Osteoblast (primary cell): ENCODE data around the gene KIAA1614. TPM values are rescaled to one million over a fixed set of nuclear protein-coding genes. Genes with fewer than 3 reads are reported as not detected.

ENCODE experiments used
- DNase-seq: peaks from one replicate; pipeline ENCODE4 v3.0.0; 2011; ENCODE audit warnings: low spot score, mixed read lengths; ENCODE audit not compliant: insufficient read length; ENCODE audit errors: missing footprints
- H2AFZ ChIP-seq: 2 replicates; pipeline ENCODE4 v1.6.0; 2011; ENCODE audit warnings: mild to moderate bottlenecking, low read length
- H3K27ac ChIP-seq: 2 replicates; pipeline ENCODE4 v1.5.1; 2011; ENCODE audit warnings: mild to moderate bottlenecking, low read depth, low read length, moderate library complexity
- H3K27me3 ChIP-seq: 2 replicates; pipeline ENCODE4 v1.6.0; 2012; ENCODE audit warnings: mild to moderate bottlenecking, control low read depth, inconsistent platforms, low read length, moderate library complexity; ENCODE audit not compliant: insufficient read depth
- H3K36me3 ChIP-seq: 2 replicates; pipeline ENCODE4 v1.5.1; 2011; ENCODE audit warnings: mild to moderate bottlenecking, low read length, control low read depth, moderate library complexity; ENCODE audit not compliant: insufficient read depth
- H3K4me1 ChIP-seq: 2 replicates; pipeline ENCODE4 v1.5.1; 2011; ENCODE audit warnings: mild to moderate bottlenecking, low read length, control low read depth, moderate library complexity; ENCODE audit not compliant: insufficient read depth
- H3K4me2 ChIP-seq: 2 replicates; pipeline ENCODE4 v1.6.0; 2011; ENCODE audit warnings: mild to moderate bottlenecking, low read length; ENCODE audit not compliant: insufficient read depth
- H3K4me3 ChIP-seq: fragments of 200-600 bp; sonication (generic); 3 replicates; pipeline ENCODE4 v1.5.1; 2012; ENCODE audit warnings: mild to moderate bottlenecking, low read length, inconsistent platforms; ENCODE audit not compliant: insufficient read depth
- H3K79me2 ChIP-seq: 2 replicates; pipeline ENCODE4 v1.6.0; 2012; ENCODE audit warnings: mild to moderate bottlenecking, low read length, control low read depth, inconsistent platforms; ENCODE audit not compliant: insufficient read depth
- H3K9me3 ChIP-seq: 2 replicates; pipeline ENCODE4 v1.5.1; 2011; ENCODE audit warnings: low read depth, low read length, control low read depth
- H4K20me1 ChIP-seq: 2 replicates; pipeline ENCODE4 v1.6.0; 2012; ENCODE audit warnings: mild to moderate bottlenecking, low read length, control low read depth; ENCODE audit not compliant: insufficient read depth
- total RNA-seq: library from RNA; depleted of rRNA; stranded (reverse); fragments of >200 nt; gene quantifications from 2 replicates; pipeline ENCODE4 v1.2.3, GENCODE V29; 2012
- TF ChIP-seq, protein P1 (sequence below): IDR thresholded peaks from 2 replicates; pipeline ENCODE4 v1.5.1; 2011; ENCODE audit warnings: mild to moderate bottlenecking, low read depth, low read length, moderate library complexity; ENCODE audit errors: extremely low read depth

The KIAA1614 gene
- total RNA-seq, 1 donor, result 12.7 TPM

DNA sequence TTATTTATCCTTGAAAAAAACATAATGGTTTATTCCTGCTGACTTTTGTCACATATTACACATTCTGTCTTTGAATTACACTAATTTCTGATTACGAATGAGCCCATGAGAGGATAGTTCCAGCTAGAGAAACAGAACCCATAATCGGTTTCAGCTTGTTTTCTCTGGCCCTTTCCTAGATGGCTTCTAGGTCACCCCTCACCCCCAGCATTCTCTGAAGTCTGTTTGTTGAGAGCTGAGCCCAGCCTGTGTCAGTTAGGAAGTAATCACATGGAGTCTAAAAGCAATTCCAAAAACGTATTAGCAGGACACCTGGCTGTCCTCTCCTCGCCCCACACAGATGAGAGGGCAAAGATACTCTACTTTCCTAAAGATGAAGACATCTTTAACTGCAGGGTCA, 48.9 kb downstream of the KIAA1614 start:
- H3K79me2 ChIP-seq, result no peaks in the 10 kb centered on the region
- H3K36me3 ChIP-seq, result peaks cover 4% of the 10 kb centered on the region
- no peak for DNase-seq
- peaks cover 5% of the 10 kb centered on the region for H3K4me1 ChIP-seq
- no peak overlapping the region for H3K4me2 ChIP-seq
- TF ChIP-seq, protein P1, sequence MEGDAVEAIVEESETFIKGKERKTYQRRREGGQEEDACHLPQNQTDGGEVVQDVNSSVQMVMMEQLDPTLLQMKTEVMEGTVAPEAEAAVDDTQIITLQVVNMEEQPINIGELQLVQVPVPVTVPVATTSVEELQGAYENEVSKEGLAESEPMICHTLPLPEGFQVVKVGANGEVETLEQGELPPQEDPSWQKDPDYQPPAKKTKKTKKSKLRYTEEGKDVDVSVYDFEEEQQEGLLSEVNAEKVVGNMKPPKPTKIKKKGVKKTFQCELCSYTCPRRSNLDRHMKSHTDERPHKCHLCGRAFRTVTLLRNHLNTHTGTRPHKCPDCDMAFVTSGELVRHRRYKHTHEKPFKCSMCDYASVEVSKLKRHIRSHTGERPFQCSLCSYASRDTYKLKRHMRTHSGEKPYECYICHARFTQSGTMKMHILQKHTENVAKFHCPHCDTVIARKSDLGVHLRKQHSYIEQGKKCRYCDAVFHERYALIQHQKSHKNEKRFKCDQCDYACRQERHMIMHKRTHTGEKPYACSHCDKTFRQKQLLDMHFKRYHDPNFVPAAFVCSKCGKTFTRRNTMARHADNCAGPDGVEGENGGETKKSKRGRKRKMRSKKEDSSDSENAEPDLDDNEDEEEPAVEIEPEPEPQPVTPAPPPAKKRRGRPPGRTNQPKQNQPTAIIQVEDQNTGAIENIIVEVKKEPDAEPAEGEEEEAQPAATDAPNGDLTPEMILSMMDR, result no peak
- no peak overlapping the region for H2AFZ ChIP-seq
- peaks cover 13% of the 10 kb centered on the region for H4K20me1 ChIP-seq
- no peak overlapping the region for H3K27ac ChIP-seq
- no peaks in the 10 kb centered on the region for H3K27me3 ChIP-seq
- H3K9me3 ChIP-seq, result no peaks in the 10 kb centered on the region
- no peak overlapping the region for H3K4me3 ChIP-seq

DNA sequence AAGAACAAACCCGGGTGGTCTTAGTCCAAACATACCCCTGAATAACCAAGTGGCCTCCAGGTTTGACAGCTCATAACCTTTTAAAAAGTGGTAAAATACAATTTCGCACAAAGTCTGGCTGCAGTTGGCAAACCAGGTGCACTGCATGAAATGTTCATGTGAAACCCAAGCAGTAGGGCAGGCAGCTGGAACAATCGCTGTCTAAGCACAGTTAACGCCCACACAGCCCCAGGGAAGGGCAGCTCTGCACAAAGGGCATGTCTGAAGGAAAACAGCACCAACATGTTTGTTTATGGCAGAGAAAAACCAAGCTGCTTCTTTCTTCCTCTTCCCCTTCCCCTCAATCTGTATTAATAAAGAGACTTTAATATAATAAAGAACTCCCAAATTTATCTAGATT, 49.5 kb downstream of the KIAA1614 start:
- no peak overlapping the region for H3K4me3 ChIP-seq
- H3K4me2 ChIP-seq, result no peak overlapping the region
- H3K27me3 ChIP-seq, result no peaks in the 10 kb centered on the region
- peaks cover 4% of the 10 kb centered on the region for H3K36me3 ChIP-seq
- H3K9me3 ChIP-seq, result no peaks in the 10 kb centered on the region
- H3K79me2 ChIP-seq, result no peaks in the 10 kb centered on the region
- H4K20me1 ChIP-seq, result peaks cover 13% of the 10 kb centered on the region
- TF ChIP-seq, protein P1, result no peak
- no peak for DNase-seq
- no peak overlapping the region for H2AFZ ChIP-seq
- H3K27ac ChIP-seq, result no peak overlapping the region
- peaks cover 5% of the 10 kb centered on the region for H3K4me1 ChIP-seq

DNA sequence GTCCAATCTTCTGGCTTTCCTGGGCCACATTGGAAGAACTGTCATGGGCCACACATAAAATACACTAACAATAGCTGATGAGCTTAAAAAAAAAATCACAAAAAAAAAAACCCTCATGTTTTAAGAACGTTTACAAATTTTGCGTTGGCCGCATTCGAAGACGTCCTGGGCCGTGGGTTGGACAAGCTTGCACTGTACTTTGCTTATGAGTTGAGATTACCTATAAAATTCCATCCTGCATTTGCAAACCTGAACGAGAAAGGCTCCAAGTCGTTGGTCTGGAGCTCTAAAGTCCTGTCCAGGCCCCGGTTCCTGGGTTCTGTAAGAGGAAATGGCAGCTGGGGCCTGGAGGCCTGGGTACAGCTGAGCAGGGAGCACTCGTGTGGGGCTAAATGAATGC, 51.4 kb downstream of the KIAA1614 start:
- H3K4me1 ChIP-seq, result peaks cover 5% of the 10 kb centered on the region
- H3K79me2 ChIP-seq, result no peaks in the 10 kb centered on the region
- TF ChIP-seq, protein P1, result no peak
- no peak overlapping the region for H2AFZ ChIP-seq
- no peak for DNase-seq
- no peak overlapping the region for H3K4me3 ChIP-seq
- H3K36me3 ChIP-seq, result peaks cover 4% of the 10 kb centered on the region
- no peak overlapping the region for H3K27ac ChIP-seq
- H3K4me2 ChIP-seq, result no peak overlapping the region
- peaks cover 13% of the 10 kb centered on the region for H4K20me1 ChIP-seq
- no peaks in the 10 kb centered on the region for H3K9me3 ChIP-seq
- no peaks in the 10 kb centered on the region for H3K27me3 ChIP-seq

DNA sequence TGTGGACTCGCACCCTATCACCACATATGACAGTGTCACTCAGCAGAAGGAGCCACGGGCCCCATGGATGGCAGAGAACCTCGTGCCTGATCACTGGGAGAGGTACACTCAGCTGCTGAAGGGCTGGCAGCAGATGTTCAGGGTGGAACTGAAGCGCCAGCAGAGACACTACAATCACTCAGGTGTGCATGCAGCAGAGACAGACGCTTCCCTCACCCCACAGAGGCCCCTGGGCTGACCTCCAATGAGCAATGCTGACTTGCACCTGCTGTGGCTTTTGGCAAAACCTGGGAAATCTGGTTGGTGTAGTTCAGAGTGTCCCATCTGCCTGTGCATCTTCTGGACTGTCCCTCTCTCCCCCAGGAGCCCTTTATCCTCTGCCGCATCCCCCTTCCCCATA, 51.9 kb downstream of the KIAA1614 start:
- H3K27me3 ChIP-seq, result no peaks in the 10 kb centered on the region
- peaks cover 13% of the 10 kb centered on the region for H4K20me1 ChIP-seq
- no peaks in the 10 kb centered on the region for H3K79me2 ChIP-seq
- H3K9me3 ChIP-seq, result no peaks in the 10 kb centered on the region
- H3K4me2 ChIP-seq, result no peak overlapping the region
- H3K27ac ChIP-seq, result no peak overlapping the region
- H3K36me3 ChIP-seq, result peaks cover 6% of the 10 kb centered on the region
- no peak overlapping the region for H3K4me3 ChIP-seq
- no peak overlapping the region for H2AFZ ChIP-seq
- H3K4me1 ChIP-seq, result peaks cover 5% of the 10 kb centered on the region
- TF ChIP-seq, protein P1, result no peak
- peak; percentile 38 for DNase-seq
